ENCODE data around the gene PKN1. TPM values are rescaled to one million over a fixed set of nuclear protein-coding genes. Genes with fewer than 3 reads are reported as not detected.

PKN1 gene
- total and polyA plus RNA-seq, 12 donors = 85.2 to 176 (median 126) TPM

DNA sequence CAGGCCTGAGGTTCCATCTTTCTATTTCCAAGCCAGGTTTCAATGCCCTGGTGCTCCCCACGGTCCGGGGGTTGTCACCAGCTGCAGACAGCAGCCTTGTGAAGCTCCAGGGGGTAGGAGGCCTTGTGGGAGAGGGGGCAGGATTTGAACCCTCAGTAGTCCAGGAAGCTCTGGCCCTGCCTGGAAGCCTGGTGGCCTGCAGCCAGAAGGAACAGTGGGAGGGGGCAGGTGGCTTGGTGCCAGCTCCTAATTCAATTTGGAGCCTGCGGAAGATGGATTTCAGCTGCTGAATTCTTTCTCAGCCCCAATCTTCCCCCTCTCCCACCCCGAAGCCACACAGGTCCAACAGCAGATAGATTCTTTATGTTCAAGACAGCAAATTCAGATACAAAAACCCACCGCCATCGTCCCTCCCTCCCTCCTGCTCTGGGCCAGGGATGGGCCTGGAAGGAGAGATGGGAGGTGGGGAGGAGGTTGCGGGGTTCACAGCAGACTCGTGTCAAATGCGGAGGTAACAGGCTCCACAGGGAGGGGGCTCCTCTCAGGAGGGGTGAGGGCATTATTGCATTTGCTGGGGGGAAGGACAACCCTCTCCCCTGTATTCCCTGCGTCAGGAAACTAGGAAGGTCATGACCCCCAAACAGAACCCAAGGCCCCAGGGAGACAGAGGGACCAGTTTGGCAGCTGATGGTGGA, 44.5 kb downstream of the PKN1 start:
- DNase-seq (peak in 1 of 2 donors; percentile 44), ATAC-seq (peak in 2 of 8 donors; percentile 7 to 15)
- H3K4me3 ChIP-seq = no peak overlapping the region
- WGBS, 2 donors = 66 to 69% methylated on average over 10 of the region's 10 CpGs
- H3K4me1 ChIP-seq = peaks cover 5 to 47% (median 25%) of the 10 kb centered on the region in 9 donors
- TF ChIP-seq, protein P1, sequence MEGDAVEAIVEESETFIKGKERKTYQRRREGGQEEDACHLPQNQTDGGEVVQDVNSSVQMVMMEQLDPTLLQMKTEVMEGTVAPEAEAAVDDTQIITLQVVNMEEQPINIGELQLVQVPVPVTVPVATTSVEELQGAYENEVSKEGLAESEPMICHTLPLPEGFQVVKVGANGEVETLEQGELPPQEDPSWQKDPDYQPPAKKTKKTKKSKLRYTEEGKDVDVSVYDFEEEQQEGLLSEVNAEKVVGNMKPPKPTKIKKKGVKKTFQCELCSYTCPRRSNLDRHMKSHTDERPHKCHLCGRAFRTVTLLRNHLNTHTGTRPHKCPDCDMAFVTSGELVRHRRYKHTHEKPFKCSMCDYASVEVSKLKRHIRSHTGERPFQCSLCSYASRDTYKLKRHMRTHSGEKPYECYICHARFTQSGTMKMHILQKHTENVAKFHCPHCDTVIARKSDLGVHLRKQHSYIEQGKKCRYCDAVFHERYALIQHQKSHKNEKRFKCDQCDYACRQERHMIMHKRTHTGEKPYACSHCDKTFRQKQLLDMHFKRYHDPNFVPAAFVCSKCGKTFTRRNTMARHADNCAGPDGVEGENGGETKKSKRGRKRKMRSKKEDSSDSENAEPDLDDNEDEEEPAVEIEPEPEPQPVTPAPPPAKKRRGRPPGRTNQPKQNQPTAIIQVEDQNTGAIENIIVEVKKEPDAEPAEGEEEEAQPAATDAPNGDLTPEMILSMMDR (IDR thresholded peaks at IDR 0.05) = no peak
- H3K27me3 ChIP-seq = peaks cover 1 to 35% (median 27%) of the 10 kb centered on the region in 7 donors
- intact Hi-C loops (cut with DNase I) = loop anchor here in 1 of 10 donors (10.0 kb wide), 1 partner anchor 343 kb away; the partner anchor contains the start of gene ASF1B
- H3K9me3 ChIP-seq = no peaks in the 10 kb centered on the region
- H3K27ac ChIP-seq = no peak overlapping the region
- peaks cover 0 to 50% (median 27%) of the 10 kb centered on the region in 9 donors for H3K36me3 ChIP-seq

DNA sequence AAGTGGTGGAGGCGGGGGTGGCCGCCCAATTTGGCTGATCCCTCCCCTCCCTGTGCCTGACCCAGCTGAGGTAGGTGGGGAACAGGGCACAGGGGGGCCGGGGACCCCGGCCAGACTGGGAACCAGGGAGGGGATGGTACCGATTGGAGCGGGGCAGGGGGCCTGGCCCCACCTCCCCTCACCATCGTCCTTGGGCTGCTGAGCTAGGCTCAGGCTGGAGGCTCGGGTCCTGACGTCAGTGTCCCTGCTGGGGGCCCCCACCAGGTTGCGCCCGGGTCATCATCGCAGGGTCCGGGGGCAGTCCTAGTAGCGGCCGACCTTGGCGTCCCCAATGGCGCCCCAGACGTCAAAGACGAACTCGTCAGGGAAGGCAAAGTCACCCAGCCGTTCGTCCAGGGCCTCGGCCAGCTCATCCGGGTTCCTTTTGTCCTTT, 45.0 kb downstream of the PKN1 start:
- intact Hi-C loops (cut with DNase I) = loop anchor here in 1 of 10 donors (10.0 kb wide), 1 partner anchor 343 kb away; the partner anchor contains the start of gene ASF1B
- ATAC-seq (peak in 1 of 8 donors; percentile 12), DNase-seq (no peak)
- Histone ChIP-seq H3K27me3 (peaks cover 0 to 29% (median 21%) of the 10 kb centered on the region in 7 donors), H3K27ac (no peak overlapping the region), H3K9me3 (no peaks in the 10 kb centered on the region), H3K4me1 (peaks cover 3 to 41% (median 20%) of the 10 kb centered on the region in 9 donors), H3K4me3 (no peak overlapping the region), H3K36me3 (peaks cover 0 to 55% (median 27%) of the 10 kb centered on the region in 9 donors)
- TF ChIP-seq, protein P1 (IDR thresholded peaks at IDR 0.05) = no peak
- WGBS, 2 donors = 79% methylated on average over 24 of the region's 24 CpGs

DNA sequence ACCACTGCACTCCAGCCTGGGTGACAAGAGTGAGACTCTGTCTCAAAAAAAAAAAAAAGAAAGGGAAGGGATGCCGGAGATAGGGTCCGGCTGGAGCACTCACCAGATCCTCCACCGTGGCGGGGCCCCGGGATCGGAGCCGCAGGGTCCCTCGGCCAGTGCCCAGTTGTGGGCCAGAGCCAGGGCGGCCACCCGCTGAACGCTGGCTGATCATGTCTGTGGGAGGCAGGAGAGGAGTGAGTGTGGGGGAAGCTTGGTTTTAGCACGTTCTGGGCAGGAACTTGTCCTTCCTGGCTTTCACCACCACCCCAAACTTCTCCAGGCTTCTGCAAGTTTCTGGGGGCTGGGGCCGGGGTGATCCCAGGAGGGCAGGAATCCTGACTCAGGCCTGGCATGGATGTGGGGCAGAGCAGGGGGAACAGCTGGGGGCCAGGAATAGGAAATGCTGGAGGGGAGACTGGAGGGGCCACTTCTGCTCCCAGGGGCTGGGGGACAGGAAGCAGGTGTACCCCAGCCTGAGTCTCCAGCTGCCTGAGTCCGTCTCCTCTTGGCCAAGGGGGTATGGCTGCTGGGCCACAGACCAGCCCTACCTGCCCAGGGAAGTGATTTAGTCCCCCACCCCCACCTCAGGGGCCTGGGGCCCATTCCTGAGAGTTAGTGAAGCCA, 46.3 kb downstream of the PKN1 start:
- H3K27ac ChIP-seq = no peak overlapping the region
- peaks cover 0 to 68% (median 27%) of the 10 kb centered on the region in 9 donors for H3K36me3 ChIP-seq
- WGBS, 2 donors = 90 to 95% methylated on average over 14 of the region's 14 CpGs

More for the DNA sequence above, 46.3 kb downstream of the PKN1 start:
- Histone ChIP-seq H3K9me3 (no peaks in the 10 kb centered on the region), H3K4me3 (no peak overlapping the region), H3K27me3 (peaks cover 0 to 17% (median 11%) of the 10 kb centered on the region in 7 donors), H3K4me1 (peaks cover 0 to 30% (median 16%) of the 10 kb centered on the region in 9 donors)
- TF ChIP-seq, protein P1 (IDR thresholded peaks at IDR 0.05) = no peak
- ATAC-seq (no peak), DNase-seq (no peak)
- intact Hi-C loops (cut with DNase I) = loop anchor here in 1 of 10 donors (10.0 kb wide), 1 partner anchor 345 kb away; the partner anchor contains the start of gene ASF1B
